C1 segment of cervical spinal cord (tissue), 14 donors: Measurements from ENCODE around the gene FCHO2.
"Not testable (repeated sequence)": the region's sequence is repeated elsewhere in the genome, so short reads cannot be mapped to it uniquely, and the experiment has no call there.

Experiments used
- DNase-seq, 14 donors: peaks; one replicate each; lab custom pipeline; 2025; lab: John Stamatoyannopoulos, UW

The FCHO2 gene

DNA sequence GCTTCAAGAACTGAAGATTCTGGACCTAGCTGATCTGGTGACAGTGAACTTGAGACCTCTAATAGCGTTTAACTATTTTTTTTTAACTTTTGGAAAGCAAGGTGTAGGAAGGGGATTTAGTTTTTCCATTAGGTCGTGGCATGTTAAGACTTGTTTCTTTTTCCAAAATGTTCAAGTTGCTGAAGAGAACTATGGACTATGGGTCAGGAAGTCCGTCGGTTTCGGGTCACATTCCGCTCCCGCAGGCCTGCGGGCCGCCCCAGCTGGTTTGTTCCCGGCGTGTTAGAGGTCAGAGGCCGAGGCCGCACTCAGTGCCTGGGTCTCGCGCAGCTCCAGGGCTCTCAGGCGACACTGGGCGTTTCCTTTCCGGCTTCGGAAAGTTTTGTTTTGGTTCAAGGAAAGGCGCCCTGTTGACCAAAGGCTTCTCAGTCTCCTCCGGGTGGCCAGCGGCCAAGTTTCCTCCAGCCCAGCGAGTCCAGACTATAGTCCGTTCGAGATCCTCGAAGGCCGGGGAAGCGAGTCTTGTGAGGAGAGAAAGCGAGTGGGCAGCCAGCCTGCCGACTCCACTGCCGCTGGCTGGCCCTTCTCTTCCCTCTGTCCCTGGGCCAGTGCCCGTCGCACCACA is 586 bp upstream of the FCHO2 start:
- peak in 1 of 14 donors; percentile 80 for DNase-seq

DNA sequence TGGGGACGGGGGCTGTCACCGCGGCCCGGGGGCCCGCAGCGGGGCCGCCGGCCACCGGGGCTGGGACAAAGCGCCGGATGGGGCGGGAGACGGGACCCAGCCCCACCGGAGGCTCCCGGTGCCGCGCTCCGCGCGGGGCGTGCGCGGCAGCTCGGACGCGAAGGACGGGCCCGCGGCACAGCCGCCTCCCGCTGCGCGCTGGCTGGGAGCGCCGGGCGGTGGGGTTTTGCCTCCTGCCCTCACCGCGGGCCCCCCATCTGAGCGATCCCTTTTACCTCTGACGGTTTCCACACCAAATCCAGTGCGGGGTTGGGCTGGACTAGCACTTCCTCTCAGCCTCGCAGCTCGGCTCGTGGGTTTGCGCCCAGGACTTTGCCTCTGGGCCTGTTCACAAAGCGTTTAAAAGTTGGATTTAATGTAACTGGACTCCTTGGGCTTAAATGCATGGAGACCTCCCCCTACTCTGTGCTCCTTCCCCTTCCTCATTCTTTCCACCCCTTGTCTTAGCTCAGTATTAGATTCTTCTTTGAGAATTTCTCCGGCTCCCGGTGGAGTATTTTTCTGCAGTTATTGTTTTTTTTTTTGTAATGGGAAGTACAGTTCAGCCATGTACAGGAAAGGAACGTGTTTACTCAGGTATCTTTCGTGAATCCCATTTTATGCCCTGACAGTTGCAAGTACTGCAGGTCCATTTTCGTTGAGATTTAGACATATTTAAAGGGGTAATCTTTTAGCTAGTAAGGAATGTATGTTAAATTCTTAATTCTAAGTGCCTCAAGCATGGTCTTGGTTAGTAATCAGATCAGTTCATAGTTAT is 691 bp downstream of the FCHO2 start:
- peak in 10 of 14 donors; percentile 37 to 91 (median 62) for DNase-seq

DNA sequence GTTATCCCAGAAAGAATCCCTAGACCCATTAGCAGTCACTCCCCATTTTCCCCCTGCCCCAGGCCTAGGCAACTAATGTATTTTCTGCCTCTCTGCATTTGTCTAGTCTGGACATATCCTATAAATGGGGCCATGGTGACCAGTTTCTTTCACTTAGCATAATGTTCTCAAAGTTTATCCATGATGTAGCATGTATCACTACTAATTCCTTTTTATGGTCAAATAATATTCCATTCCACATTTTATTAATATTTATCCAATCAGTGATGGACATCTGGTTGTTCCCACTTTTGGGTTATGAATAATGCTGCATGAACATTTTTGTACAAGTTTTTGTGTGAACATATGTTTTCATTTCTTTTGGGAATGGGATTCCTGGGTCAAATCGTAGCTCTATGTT is 1.5 kb downstream of the FCHO2 start:
- DNase-seq: no peak

DNA sequence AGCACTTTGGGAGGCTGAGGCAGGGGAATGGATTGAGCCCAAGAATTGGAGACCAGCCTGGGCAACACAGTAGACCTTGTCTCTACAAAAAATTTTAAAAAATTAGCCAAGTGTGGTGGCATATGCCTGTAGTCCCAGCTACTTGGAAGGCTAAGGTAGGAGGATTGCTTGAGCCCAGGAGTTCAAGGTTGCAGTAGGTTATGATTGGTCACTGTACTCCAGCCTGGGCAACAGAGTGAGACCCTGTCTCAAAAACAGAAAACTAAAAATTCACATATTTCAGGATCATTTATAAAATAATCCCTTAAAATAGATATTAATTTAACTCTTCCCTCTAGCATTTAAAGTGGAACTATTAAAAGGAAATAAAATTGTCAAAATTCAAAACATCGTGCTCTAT is 3.4 kb downstream of the FCHO2 start:
- no peak for DNase-seq

DNA sequence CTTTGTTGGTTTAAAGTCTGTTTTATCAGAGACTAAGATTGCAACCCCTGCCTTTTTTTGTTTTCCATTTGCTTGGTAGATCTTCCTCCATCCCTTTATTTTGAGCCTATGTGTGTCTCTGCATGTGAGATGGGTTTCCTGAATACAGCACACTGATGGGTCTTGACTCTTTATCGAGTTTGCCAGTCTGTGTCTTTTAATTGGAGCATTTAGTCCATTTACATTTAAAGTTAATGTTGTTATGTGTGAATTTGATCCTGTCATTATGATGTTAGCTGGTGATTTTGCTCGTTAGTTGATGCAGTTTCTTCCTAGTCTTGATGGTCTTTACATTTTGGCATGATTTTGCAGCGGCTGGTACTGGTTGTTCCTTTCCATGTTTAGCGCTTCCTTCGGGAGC is 18.6 kb downstream of the FCHO2 start:
- DNase-seq: not testable (repeated sequence)

DNA sequence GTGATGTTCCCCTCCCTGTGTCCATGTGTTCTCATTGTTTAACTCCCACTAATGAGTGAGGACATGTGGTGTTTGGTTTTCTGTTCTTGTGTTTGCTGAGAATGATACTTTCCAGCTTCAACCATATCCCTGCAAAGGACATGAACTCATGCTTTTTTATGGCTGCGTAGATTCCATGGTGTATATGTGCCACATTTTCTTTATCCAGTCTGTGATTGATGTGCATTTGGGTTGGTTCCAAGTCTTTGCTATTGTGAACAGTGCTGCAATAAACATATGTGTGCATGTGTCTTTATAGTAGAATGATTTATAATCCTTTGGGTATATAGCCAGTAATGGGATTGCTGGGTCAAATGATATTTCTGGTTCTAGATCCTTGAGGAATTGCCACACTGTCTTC is 21.0 kb downstream of the FCHO2 start:
- not testable (repeated sequence) for DNase-seq

DNA sequence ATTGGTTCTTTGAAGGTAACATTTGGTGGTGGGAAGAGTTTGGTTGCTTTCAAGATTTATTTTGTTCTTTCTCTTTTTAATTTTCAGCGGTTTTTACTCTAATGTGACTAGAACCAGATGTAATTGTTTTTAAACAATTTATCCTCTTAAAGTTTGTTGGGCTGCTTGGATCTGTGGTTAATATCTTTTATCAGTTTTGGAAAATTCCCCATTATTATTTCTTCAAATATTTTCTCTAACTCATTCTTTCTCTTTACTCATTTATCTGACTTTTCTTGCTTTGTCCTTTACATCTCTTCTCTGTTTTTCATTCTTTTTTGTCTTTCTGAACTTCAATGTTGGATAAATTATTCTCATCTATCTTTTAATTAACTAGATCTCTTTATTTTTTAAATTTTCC is 29.9 kb downstream of the FCHO2 start:
- DNase-seq: no peak

DNA sequence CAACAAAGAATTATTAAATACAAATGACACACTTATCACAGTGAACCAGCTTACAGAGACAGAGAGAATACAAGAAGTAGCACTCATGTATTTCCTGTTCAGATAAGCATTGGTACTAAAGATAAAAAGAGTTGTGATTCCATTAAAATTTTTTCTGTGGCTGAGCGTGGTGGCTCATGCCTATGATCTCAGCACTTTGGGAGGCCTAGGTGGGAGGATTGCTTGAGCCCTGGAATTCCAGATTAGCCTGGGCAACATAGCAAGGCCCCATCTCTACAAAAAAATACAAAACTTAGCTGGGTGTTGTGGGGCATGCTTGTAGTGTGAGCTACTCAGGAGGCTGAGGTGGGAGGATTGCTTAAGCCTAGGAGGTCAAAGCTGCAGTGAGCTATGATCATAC is 32.9 kb downstream of the FCHO2 start:
- no peak for DNase-seq

DNA sequence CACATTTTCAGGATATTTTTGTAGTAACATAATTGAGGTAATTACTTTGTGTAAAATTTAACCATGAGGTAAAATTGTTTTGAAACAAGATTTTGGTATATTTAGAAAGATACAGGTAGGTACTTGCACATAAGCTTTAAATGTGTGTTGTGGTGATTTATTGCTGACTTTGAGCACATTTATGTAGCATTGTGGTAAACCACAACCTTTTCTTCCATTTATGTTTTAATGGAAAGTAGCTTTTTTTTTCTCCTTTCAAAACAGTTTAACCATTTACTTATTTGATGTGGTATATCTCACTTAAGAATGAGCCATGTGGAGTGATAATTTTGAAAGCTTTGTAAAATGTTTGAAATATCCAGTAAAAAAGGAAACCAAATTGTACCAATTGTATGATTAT is 35.6 kb downstream of the FCHO2 start:
- DNase-seq: no peak

DNA sequence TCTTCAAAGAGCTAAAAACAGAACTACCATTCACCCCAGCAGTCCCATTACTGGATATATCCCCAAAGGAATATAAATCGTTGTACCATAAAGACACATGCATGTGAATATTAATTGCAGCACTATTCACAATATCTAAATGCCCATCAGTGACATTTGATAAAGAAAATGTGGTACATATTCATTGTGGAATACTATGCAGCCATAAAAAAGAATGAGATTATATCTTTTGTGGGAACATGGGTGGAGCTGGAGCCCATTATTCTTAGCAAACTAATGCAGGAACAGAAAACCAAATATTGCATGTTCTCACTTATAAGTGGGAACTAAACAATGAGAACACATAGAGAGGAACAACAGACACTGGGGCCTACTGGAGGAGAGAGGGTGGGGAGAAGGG is 38.7 kb downstream of the FCHO2 start:
- no peak for DNase-seq

DNA sequence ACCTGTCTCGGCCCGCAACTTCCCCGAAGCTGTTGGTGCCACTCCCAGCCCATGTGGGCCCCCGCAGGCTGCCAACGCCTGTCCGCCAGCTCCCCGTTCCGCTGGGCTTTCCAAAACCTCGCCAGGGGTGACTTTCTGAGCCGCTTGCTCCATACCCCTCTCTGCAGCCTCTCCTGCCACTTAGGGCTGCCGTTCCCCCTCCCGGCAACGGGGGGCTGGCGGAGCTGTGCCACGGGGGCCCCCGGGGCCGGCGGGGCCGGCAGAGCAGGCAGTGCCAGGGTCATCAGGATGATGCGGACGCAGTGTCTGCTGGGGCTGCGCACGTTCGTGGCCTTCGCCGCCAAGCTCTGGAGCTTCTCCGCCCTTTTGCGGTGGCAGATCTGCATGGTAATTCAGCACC is 40.8 kb downstream of the FCHO2 start:
- no peak for DNase-seq

DNA sequence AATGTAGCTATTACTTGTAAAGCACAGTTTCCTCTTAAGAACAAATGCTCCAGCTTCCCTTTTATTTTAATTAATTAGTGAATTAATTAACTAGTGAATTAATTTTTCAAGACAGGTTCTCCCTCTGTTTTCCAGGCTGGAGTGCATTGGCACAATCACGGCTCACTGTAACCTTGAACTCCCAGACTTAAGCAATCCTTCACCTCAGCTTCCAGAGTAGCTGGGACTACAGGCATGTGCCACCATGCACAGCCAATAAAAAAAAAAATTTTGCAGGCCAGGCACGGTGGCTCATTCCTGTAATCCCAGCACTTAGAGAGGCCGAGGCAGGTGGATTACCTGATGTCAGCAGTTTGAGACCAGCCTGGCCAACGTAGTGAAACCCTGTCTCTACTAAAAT is 44.1 kb downstream of the FCHO2 start:
- DNase-seq: no peak

DNA sequence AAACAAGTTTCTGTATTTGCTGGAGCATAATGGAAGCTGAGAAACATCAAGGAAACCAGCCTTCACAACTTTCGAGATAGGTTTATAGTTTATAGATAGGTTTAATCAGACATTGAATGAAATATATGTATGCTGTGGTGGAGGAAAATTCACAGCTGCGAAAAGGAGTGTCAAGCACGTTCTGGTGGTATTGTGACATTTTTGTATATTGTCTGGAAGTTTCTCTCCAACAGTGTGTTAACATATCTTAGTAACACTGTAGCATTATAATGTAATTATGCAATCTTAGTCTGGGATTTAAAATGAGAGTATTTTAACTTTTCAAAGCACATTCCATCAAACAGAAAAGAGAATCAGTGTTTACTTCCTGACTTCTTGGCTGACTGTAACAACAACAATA is 50.0 kb downstream of the FCHO2 start:
- no peak for DNase-seq

DNA sequence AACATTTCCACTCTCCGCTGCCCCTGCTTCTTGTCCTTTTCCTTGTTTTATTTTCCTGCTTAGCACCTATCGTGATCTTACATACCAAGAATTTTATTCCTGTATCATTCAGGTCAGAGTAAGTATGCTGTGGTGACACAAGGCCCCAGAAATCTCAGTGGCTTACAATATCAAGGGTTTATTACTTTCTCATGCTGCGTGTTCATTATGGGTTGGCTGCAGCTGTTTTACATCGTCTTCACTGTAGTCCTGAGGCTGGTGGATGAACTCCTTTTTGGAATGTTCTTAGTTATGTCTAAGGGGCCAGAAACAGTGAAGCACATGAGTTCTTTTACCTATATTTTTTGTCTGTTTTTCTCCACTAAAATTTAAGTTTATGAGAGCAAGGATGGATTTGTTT is 51.2 kb downstream of the FCHO2 start:
- no peak for DNase-seq

DNA sequence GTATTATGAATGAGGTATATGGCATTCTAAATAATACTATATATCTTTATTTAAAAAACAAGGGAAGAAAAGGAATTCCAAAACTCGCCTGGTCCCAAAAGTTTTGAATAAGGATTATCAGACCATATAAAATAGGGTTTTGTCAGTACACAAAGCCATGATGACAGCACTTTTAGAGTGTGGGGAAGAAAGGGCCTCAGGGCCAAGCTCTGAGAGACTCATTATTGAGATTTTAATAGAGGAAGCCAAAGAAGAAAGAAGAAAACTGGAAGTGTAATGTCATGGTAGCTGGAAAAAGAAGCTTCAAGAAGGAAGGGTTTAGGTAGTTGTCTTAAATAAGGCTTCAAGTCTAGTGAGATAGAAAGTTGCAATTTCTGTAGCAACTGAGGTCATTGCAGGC is 53.0 kb downstream of the FCHO2 start:
- DNase-seq: no peak

DNA sequence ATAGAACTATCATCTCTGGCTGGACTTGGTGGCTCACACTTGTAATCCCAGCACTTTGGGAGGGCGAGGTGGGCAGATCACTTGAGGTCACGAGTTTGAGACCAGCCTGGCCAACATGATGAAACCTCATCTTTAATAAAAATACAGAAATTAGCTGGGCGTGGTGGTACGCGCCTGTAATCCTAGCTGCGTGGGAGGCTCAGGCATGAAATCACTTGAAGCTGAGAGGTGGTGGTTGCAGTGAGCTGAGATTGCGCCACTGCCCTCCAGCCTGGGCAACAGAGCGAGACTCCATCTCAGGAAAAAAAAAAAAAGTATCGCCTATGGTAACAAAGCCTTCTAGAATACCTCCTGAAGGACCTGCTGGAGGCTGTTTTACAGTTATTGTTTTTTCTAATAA is 55.8 kb downstream of the FCHO2 start:
- not testable (repeated sequence) for DNase-seq

DNA sequence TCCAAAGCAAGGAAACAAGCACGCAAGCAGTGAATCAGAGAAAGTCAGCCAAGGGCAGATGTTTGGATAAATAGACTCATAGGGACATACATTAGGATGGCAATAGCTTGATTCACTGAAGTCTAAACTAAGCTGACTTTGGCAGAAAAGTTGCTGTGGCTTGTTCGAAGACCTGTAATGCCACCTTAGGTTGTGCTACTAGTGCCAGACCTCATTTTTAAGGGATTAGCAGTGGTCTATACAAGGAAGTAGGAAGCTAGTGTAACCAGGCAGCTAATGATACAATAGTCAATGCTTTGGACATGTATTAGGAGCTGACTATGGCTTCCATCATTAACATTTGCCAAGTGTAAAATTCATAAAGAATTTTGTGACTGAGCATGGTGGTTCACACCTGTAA is 63.1 kb downstream of the FCHO2 start:
- DNase-seq: no peak

DNA sequence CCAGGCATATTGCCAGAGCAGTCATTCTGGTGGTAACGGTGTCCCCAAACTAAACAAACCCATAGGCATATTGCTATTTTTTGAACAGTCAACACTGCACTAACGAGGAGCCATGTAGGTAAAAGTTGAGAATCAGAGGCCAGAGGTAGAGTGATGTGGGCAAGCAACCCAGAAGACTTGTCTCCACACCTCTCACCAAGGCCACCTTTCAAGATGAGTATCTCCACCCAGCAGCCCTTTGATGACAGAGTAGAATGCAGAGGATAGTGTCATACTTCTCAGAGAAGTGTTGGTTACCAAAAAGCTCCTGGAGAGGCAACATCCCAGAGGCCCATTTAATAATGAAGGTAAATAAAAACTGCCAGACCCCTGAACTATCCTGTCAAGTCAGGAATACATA is 63.9 kb downstream of the FCHO2 start:
- DNase-seq: no peak

DNA sequence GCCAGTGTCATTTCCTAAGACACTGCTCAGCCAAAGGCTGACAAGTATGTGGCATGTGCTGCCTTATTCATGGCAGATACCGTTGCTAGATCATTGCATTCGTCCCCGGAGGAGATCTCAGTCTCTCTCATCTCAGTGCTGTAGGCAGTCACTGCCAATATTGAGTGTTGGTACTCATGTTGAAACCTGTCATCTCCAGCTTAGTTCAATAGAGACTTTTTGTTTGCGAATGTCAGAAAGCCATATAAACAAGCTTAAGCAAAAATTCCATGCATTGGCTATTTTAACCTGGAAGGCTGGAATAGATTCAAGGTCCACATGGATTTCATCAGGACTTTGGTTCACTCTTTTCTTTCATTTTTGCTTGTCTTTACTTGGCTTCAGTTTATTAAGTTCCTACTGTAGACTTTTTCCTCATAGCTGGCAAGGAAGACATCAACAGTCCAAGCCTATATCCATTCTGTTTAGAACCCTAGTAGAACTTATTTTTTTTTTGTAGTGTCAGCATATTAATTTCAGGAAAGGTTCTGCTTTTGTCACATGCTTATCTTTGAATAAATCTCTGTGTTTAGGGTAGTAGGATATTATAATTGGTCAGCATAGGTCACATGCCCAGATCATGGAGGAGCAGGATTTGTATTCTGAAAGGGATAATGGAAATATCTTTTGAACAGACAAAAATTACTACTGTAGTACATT is 66.8 kb downstream of the FCHO2 start:
- DNase-seq: no peak

DNA sequence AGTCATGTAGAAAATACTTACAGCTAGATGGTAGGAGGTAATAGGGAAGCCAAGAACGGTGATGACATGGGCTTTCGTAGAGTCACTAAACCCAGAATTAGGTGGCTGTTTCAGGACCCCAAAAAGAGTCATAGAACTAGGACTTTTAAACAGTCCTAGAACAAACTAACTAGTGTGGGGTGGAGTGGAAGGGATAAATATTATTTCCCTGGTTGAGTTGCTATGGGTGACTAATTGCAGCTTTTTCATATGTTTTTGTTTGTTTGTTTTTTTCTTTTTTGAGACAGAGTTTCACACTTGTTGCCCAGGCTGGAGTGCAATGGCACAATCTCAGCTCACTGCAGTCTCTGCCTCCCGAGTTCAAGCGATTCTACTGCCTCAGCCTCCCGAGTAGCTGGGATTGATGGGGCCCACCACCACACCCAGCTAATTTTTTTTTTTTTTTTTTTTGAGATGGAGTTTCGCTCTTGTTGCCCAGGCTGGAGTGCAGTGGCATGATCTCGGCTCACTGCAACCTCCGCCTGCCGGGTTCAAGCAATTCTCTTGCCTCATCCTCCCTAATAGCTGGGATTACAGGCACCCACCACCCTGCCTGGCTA is 69.2 kb downstream of the FCHO2 start:
- DNase-seq: not testable (repeated sequence)

DNA sequence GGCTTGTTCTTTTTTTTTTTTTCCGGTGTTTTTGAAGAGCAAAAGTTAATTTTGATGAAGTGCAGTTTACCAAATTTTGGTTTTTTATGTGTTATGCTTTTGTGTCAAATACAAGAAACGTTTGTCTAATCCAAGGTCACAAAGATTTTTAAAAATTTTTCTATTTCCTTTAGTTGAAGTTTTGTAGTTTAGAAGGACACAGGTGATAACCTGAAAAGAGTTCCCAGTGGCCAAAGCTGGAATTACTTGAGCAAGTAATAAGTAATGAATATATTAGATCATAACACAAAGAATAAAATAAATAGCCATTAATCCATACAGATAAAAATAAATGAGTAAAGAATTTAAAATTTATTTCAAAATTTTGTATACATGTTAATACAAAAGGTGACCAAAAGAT is 71.5 kb downstream of the FCHO2 start:
- DNase-seq: no peak

DNA sequence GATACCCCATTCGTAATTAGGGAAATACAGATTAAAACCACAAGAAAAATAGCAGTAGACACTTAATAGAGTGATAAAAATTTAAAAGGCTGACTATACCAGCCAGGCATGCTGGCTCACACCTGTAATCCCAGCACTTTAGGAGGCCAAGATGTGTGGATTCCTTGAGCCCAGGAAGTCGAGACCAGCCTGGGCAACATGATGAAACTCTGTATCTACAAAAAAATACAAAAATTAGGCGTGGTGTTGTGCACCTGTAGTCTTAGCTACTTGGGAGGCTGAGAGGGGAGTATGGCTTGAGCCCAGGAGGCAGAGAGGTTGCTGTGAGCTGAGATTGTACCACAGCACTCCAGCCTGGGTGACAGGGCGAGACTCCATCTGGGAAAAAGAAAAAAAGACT is 72.0 kb downstream of the FCHO2 start:
- DNase-seq: no peak
